Stimulated activated naive CD8-positive, alpha-beta T cell treated with anti-CD3 and anti-CD28 coated beads, Interleukin-15, Interleukin-2, amounts not matched to agents 100 ng/mL and 50 ng/mL, for 24 hours (primary cell): ENCODE data around the gene POLR2B.
A peak's percentile ranks its signal among the peaks of the same experiment; 100 is the strongest.
"Not testable (repeated sequence)": the region's sequence is repeated elsewhere in the genome, so short reads cannot be mapped to it uniquely, and the experiment has no call there.

Experiments used
- H3K27ac Mint-ChIP-seq: one replicate; pipeline ENCODE4 v1.8.0; 2021; ENCODE audit warnings: mild to moderate bottlenecking, mixed read lengths
- H3K27me3 Mint-ChIP-seq: one replicate; pipeline ENCODE4 v1.8.0; 2021; ENCODE audit warnings: mixed read lengths
- H3K36me3 Mint-ChIP-seq: one replicate; pipeline ENCODE4 v1.8.0; 2021; ENCODE audit warnings: low read depth, mixed read lengths
- H3K4me1 Mint-ChIP-seq: one replicate; pipeline ENCODE4 v1.8.0; 2021; ENCODE audit warnings: low read depth, mixed read lengths
- H3K4me3 Mint-ChIP-seq: one replicate; pipeline ENCODE4 v1.8.0; 2021; ENCODE audit warnings: mild to moderate bottlenecking, mixed read lengths
- H3K9me3 Mint-ChIP-seq: one replicate; pipeline ENCODE4 v1.8.0; 2021; ENCODE audit warnings: mixed read lengths

The POLR2B gene

DNA sequence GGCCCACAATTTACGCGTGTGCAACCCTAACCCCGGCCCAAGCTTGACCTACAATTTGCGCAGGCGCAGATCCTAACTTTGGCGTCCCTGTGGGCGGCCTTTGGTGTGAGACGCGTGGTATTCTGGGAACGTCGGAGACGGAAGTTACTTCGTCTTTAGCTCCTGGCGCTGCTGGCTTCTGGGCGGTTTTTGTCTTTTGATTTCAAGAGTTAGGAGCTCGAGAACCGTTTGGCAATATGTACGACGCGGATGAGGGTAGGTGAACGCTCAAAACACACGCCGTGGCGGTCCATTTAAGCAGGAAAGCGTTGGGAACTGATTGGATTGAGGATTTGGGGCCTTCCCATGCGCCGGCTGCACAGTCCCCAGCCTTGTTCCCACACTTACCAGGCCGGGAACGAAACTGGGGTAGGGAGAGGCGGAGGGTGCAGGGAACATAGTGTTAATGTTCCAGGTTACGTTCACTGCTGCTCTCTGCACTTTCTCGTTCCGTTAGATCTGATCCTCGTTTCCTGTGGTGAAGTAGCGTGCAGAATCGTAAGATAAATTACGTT, at the start of gene POLR2B:
Gene POLR2B, plus strand, starts transcription at position 147 of the 554 bp plus-strand sequence. Its CDS starts 90 bp downstream, at position 237.
- Mint-ChIP-seq H3K36me3 (peaks cover 52% of the 10 kb centered on the region), H3K4me1 (peaks cover 62% of the 10 kb centered on the region), H3K9me3 (peaks cover 4% of the 10 kb centered on the region), H3K4me3 (peak within 1 kb of the TSS; percentile 99), H3K27me3 (no peaks in the 10 kb centered on the region), H3K27ac (peak within 1 kb of the TSS; percentile 99)

DNA sequence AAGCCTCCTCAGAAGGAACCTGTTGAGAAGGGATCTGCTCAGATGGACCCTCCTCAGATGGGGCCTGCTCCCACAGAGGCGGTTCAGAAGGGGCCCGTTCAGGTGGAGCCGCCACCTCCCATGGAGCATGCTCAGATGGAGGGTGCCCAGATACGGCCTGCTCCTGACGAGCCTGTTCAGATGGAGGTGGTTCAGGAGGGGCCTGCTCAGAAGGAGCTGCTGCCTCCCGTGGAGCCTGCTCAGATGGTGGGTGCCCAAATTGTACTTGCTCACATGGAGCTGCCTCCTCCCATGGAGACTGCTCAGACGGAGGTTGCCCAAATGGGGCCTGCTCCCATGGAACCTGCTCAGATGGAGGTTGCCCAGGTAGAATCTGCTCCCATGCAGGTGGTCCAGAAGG, 48.1 kb upstream of the POLR2B start:
- no peaks in the 10 kb centered on the region for H3K27me3 Mint-ChIP-seq
- no peaks in the 10 kb centered on the region for H3K9me3 Mint-ChIP-seq
- no peak overlapping the region for H3K27ac Mint-ChIP-seq
- H3K4me1 Mint-ChIP-seq: peaks cover 8% of the 10 kb centered on the region
- peaks cover 59% of the 10 kb centered on the region for H3K36me3 Mint-ChIP-seq
- H3K4me3 Mint-ChIP-seq: no peak overlapping the region

DNA sequence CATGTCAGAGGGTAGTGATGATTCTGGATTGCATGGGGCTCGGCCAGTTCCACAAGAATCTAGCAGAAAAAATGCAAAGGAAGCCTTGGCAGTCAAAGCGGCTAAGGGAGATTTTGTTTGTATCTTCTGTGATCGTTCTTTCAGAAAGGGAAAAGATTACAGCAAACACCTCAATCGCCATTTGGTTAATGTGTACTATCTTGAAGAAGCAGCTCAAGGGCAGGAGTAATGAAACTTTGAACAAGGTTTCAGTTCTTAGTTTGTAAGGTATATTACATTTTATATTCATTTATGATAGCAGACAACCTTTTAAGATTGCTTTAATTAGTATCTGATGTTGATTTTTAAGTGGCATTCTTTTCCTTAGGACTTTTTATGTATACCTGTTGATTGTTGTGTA, 46.8 kb upstream of the POLR2B start:
- Mint-ChIP-seq H3K4me3 (no peak overlapping the region), H3K4me1 (peaks cover 8% of the 10 kb centered on the region), H3K36me3 (peaks cover 59% of the 10 kb centered on the region), H3K27me3 (no peaks in the 10 kb centered on the region), H3K27ac (no peak overlapping the region), H3K9me3 (no peaks in the 10 kb centered on the region)

DNA sequence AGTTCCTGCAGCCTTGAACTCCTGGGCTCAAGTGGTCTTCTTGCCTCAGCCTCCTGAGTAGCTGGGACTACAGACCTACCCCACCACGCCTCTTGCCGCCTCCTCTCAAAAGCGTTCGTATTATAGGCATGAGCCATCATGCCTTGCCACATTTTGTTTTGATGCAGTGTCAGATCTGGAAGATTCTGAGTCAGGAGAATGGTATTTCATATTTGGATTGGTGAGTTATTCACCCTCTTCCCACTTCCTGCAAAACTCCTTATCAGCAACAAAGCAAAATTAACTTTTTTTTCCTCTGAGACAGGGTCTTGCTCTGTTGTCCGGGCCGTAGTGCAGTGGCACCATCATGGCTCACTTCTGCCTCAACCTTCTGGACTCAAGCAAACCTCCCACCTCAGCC, 41.4 kb upstream of the POLR2B start:
- peaks cover 8% of the 10 kb centered on the region for H3K4me1 Mint-ChIP-seq
- no peaks in the 10 kb centered on the region for H3K27me3 Mint-ChIP-seq
- no peak overlapping the region for H3K4me3 Mint-ChIP-seq
- no peaks in the 10 kb centered on the region for H3K9me3 Mint-ChIP-seq
- peak overlapping the region; percentile 50 for H3K27ac Mint-ChIP-seq
- H3K36me3 Mint-ChIP-seq: peaks cover 34% of the 10 kb centered on the region

DNA sequence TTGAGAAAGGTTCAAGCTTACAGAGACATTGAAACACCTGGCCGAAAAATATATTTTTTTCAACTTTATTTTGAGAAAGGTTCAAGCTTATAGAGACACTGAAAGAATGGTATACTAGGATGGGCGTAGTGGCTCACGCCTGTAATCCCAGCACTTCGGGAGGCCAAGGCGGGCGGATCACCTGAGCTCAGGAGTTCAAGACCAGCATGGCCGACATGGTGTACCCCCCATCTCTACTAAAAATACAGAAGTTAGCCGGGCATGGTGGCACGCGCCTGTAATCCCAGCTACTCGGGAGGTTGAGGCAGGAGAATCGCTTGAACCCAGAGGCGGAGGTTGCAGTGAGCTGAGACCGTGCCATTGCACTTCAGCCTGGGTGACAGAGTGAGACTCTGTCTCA, 38.9 kb upstream of the POLR2B start:
- H3K27ac Mint-ChIP-seq, H3K4me1 Mint-ChIP-seq, H3K9me3 Mint-ChIP-seq, H3K27me3 Mint-ChIP-seq, H3K4me3 Mint-ChIP-seq: not testable (repeated sequence)
- H3K36me3 Mint-ChIP-seq: peaks cover 20% of the 10 kb centered on the region

DNA sequence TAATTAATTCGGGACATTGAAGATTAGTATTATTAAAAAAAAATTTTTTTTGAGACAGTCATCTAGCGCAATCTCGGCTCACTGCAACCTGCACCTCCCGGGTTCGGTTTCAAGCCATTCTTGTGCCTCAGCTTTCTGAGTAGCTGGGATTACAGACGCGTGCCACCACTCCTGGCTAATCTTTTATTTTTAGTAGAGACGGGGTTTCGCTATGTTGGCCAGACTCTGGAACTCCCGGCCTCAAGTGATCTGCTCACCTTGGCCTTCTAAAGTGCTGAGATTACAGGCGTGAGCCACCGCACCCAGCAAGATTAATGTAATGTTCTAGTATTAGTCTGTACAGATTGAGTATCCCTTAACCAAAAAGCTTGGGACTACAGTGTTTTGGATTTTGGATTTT, 38.3 kb upstream of the POLR2B start:
- Mint-ChIP-seq H3K27ac (no peak overlapping the region), H3K9me3 (no peaks in the 10 kb centered on the region), H3K4me1 (no peaks in the 10 kb centered on the region), H3K36me3 (peaks cover 17% of the 10 kb centered on the region), H3K4me3 (no peak overlapping the region), H3K27me3 (no peaks in the 10 kb centered on the region)

DNA sequence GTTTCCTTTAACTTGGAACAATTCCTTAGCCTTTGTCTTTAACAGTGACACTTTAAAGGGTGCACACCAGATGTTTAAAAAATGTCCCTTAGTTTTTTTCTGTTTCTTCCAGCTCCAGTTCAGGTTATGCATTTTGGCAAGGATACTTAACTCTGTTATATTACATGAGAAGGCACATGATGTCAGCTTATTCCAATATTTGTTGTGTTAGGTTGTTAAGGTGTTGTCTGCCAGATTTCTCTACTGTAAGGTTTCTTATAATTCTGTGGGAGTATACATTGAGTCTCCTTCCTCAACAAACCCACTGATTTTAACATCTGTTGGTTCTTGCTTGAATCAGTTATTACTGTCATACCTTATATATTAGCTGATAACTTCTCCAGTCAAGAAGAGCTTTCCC, 37.7 kb upstream of the POLR2B start:
- Mint-ChIP-seq H3K4me1 (no peaks in the 10 kb centered on the region), H3K9me3 (no peaks in the 10 kb centered on the region), H3K36me3 (peaks cover 15% of the 10 kb centered on the region), H3K27me3 (no peaks in the 10 kb centered on the region), H3K27ac (no peak overlapping the region), H3K4me3 (no peak overlapping the region)

DNA sequence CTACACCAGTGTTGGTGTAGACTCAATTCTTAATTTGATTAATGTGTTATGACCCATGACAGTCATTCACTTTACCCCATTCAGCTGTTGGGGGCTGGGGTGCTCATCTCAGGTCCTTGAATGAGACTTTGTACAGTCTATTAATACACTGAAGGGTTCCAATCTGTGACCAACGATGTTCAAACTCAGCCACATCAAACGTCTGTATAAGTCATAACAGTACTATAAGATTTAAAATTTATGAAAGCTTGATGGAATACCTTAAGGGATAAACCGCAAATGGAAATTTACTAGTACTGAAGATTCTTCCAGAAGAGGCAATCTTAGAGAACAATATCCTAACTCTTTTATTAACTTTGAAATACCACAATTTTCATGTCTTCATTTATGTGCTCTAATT, 37.3 kb upstream of the POLR2B start:
- Mint-ChIP-seq H3K27me3 (no peaks in the 10 kb centered on the region), H3K27ac (no peak overlapping the region), H3K4me3 (no peak overlapping the region), H3K4me1 (no peaks in the 10 kb centered on the region), H3K9me3 (no peaks in the 10 kb centered on the region), H3K36me3 (peaks cover 12% of the 10 kb centered on the region)

DNA sequence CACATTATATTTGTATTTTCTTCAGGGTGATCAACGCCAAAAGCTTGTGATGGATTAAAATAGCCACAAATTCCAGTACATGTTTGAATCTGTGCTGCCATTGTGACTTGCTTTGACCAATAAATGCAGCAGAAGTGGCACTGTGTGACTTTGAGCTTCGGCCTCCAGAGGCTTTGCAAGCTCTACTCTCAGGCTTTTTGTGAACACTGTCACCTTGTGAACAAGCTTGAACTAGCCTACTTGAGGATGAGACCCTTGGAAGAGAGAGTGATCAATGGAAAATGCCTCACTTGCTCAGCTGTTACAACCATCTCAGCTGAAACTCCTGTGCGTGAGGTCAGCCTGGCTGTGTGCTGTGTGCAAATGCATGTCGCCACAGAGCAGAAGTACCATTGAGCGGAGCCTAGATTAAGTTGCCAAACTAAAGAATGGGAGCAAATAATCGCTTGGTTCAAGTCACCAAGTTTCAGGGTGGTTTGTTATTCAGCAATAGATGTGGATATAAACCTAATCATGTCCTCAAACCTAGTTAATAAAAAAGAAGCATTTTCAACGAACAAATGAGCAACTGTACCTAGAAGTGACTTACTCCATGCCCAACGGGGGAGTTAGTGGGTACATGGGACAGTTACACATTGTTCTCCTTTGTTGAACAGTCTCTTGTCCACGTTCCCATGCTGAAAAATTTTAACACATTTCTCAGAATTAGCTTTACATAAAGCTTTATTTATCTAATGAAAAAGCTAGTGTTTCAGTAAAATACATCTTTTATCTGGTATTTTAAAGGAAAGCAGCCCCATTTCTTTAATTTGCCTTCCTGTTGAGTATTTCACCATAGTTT, 24.8 kb upstream of the POLR2B start:
- Mint-ChIP-seq H3K4me3 (no peak overlapping the region), H3K9me3 (no peaks in the 10 kb centered on the region), H3K27ac (no peak overlapping the region), H3K27me3 (no peaks in the 10 kb centered on the region), H3K4me1 (no peaks in the 10 kb centered on the region), H3K36me3 (no peaks in the 10 kb centered on the region)

DNA sequence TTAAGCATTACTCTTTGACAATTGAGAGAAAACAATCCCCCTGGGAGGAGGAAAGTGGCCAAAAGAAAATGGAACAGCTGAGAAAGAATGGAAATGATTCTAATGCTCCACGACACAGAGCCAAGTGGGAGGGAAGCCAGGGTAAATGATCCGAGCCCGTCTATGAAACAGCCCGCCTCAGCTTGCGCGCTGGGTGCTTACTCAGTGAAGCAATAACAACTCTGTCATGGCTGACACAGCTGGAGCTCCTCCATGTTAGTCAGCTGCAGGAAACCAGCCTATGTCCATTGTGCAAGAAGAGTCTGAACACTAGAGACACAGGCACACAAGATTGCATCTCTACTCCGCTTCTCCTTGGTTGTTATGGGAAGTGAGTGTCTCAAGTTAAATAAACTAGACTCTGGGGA, 20.6 kb upstream of the POLR2B start:
- Mint-ChIP-seq H3K9me3 (no peaks in the 10 kb centered on the region), H3K27me3 (no peaks in the 10 kb centered on the region), H3K27ac (no peak overlapping the region), H3K4me1 (no peaks in the 10 kb centered on the region), H3K36me3 (peaks cover 16% of the 10 kb centered on the region), H3K4me3 (no peak overlapping the region)

DNA sequence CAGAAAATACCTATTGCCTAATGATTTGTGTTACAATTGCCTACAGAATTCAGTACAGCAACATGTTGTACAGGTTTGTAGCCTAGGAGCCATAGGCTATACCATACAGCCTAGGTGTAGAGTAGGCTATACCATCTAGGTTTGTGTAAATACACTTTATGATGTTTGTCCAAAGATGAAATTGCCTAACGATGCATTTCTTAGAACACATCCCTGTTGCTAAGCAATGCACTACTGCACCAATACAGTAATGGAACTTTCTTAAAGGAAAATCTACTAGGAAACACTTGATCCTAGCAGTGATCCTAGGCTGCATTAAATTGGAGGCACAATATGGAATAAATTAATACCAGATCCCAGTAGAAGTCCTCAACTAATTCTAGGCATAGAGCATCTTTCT, 19.6 kb upstream of the POLR2B start:
- H3K36me3 Mint-ChIP-seq: peaks cover 21% of the 10 kb centered on the region
- H3K27ac Mint-ChIP-seq: no peak overlapping the region
- no peak overlapping the region for H3K4me3 Mint-ChIP-seq
- H3K27me3 Mint-ChIP-seq: no peaks in the 10 kb centered on the region
- no peaks in the 10 kb centered on the region for H3K4me1 Mint-ChIP-seq
- no peaks in the 10 kb centered on the region for H3K9me3 Mint-ChIP-seq

DNA sequence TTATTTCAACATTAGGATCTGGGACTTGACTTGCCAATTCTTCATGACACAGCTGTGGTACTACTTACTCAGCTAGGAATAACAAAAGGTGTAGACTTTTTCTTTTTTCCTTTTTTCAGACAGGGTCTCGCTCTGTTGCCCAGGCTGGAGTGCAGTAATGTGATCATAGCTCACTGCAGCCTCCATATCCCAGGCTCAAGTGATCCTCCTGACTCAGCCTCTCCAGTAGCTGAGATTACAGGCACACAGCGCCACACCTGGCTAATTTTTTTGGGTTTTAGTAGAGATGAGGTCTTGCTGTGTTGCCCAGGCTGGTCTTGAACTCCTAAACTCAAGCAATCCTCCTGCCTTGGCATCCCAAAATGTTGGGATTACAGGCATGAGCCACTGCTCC, 17.6 kb upstream of the POLR2B start:
- H3K4me1 Mint-ChIP-seq: no peaks in the 10 kb centered on the region
- no peak overlapping the region for H3K4me3 Mint-ChIP-seq
- peak overlapping the region; percentile 67 for H3K27ac Mint-ChIP-seq
- H3K9me3 Mint-ChIP-seq: no peaks in the 10 kb centered on the region
- H3K27me3 Mint-ChIP-seq: no peaks in the 10 kb centered on the region
- H3K36me3 Mint-ChIP-seq: peaks cover 34% of the 10 kb centered on the region

DNA sequence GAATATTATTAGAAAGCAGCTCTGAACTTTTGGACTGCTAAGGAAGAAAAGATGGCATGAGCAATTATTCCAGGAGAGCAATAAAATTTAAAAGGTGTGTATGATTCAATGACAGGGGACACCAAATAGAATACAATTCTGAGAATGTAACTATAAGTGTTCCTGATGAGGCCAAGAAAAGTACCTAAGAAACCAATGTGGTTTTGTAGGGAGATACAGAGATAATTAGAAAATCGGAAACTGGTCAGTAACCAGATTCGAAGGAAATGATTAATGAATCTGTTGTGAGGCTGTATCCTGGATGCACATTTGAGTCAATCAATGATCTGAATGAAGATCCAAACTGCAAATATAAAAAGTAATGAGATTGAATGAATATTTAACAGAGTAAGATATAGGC, 7.3 kb upstream of the POLR2B start:
- H3K4me3 Mint-ChIP-seq: peak overlapping the region; percentile 23
- peaks cover 74% of the 10 kb centered on the region for H3K36me3 Mint-ChIP-seq
- H3K27ac Mint-ChIP-seq: peak overlapping the region; percentile 58
- peaks cover 55% of the 10 kb centered on the region for H3K4me1 Mint-ChIP-seq
- peaks cover 10% of the 10 kb centered on the region for H3K9me3 Mint-ChIP-seq
- H3K27me3 Mint-ChIP-seq: no peaks in the 10 kb centered on the region

DNA sequence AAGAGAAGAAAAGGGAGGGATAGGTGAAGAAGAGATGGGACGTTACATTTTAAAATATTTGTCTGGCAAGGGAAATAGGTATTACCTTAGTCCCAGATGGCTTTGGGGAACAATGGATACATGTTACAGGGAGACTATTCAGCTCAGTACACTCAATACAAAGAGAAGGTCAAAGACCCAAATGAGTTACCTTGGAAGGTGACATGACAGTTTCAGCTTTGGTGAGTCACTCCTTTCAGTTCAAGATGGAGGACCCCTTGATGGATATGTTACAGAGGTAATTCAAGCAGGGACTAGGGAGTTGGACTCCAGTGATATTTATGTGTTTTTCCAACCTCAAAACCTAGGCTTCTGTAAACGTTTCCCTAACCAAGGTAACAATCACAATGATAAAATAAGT, 6.3 kb upstream of the POLR2B start:
- Mint-ChIP-seq H3K36me3 (peaks cover 64% of the 10 kb centered on the region), H3K27ac (peak overlapping the region; percentile 81), H3K4me1 (peaks cover 55% of the 10 kb centered on the region), H3K27me3 (no peaks in the 10 kb centered on the region), H3K4me3 (peak overlapping the region; percentile 55), H3K9me3 (peaks cover 10% of the 10 kb centered on the region)

DNA sequence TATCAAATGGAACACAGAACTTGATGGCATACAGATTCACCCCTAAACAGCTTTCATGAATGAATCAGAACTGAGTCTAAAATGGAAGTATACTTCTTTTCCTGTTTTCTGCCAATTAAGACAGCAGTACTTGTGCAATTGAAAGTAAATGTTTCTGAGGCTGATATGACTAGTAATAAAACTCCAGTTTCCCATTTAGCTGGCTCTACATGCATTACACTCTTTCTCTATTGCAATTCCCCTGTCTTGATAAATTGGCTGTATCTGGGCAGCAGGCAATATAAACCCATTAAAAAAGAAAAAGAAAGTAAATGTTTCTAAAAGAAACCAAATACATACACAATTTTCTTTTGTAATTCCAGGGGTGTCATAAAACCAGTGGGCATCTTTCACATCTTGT, 5.9 kb upstream of the POLR2B start:
- peaks cover 10% of the 10 kb centered on the region for H3K9me3 Mint-ChIP-seq
- peaks cover 62% of the 10 kb centered on the region for H3K36me3 Mint-ChIP-seq
- H3K4me3 Mint-ChIP-seq: peak overlapping the region; percentile 55
- peaks cover 55% of the 10 kb centered on the region for H3K4me1 Mint-ChIP-seq
- H3K27ac Mint-ChIP-seq: peak overlapping the region; percentile 81
- H3K27me3 Mint-ChIP-seq: no peaks in the 10 kb centered on the region

DNA sequence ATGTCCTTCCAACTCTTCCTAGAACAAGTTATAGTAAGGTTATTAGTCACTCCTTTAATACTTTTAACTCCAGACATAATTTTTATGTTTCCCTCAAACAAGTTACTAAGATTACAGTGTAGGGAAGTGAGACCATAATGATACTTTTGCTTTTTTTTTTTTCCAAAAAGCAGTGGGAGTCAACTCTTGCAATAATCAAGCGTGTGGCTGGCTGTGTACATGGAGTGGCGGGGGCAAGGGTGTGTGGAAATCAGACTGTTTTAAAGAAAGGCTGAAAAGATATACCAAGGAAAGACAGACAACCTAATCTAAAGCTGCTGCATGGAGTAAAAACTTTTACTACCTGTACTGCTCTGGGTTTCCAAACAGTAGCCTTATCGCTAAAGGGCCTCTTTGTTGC, 5.4 kb upstream of the POLR2B start:
- peaks cover 10% of the 10 kb centered on the region for H3K9me3 Mint-ChIP-seq
- no peaks in the 10 kb centered on the region for H3K27me3 Mint-ChIP-seq
- peak overlapping the region; percentile 81 for H3K27ac Mint-ChIP-seq
- H3K36me3 Mint-ChIP-seq: peaks cover 59% of the 10 kb centered on the region
- peak overlapping the region; percentile 50 for H3K4me3 Mint-ChIP-seq
- H3K4me1 Mint-ChIP-seq: peaks cover 55% of the 10 kb centered on the region
